HepG2 (cell line): ENCODE measurements around the gene CSNK1G3.

Experiments used
- CEBPB ChIP-seq: IDR thresholded peaks from 2 replicates; pipeline ENCODE4 v1.6.1; 2011; ENCODE audit warnings: low read depth, low read length, improper control_type of control experiment, borderline replicate concordance
- E2F1 ChIP-seq: sonication (generic); formaldehyde crosslinking; IDR thresholded peaks from 2 replicates; pipeline ENCODE4 v1.5.0; 2020; ENCODE audit warnings: missing genetic modification reagents
- FOXA1 ChIP-seq, 2 experiments: fragments of 450-650 bp in 1 of 2; sonication (generic) in 1 of 2; formaldehyde crosslinking in 1 of 2; IDR thresholded peaks; 2 replicates each; pipeline versions ENCODE4 v1.4.0 to v1.6.1; 2016 to 2020; ENCODE audit warnings: missing genetic modification reagents in 1 of 2
- KAT7 ChIP-seq: IDR thresholded peaks from 2 replicates; pipeline ENCODE4 v1.6.1; 2018; ENCODE audit warnings: borderline replicate concordance, missing compliant biosample characterization
- NFATC3 ChIP-seq: sonication (generic); formaldehyde crosslinking; IDR thresholded peaks from 2 replicates; pipeline ENCODE4 v1.5.1; 2020; ENCODE audit warnings: mild to moderate bottlenecking, missing genetic modification reagents
- NFIC ChIP-seq: IDR thresholded peaks from 2 replicates; pipeline ENCODE4 v1.6.1; 2012; ENCODE audit warnings: mild to moderate bottlenecking, low read length, inconsistent platforms
- TF ChIP-seq, protein P1 (sequence below): IDR thresholded peaks from 2 replicates; pipeline ENCODE4 v1.6.1; 2016
- TF ChIP-seq, protein P2 (sequence below), 2 experiments: sonication (generic) in 1 of 2; formaldehyde crosslinking in 1 of 2; IDR thresholded peaks; 2 replicates each; pipeline versions ENCODE4 v1.6.1 to v1.9.0; 2014 to 2022; ENCODE audit warnings: antibody characterized with exemption in 1 of 2, borderline replicate concordance in 1 of 2, inconsistent platforms in 1 of 2, low read depth in 1 of 2, missing genetic modification reagents in 1 of 2
- TF ChIP-seq, protein P3 (sequence below): sonication (generic); formaldehyde crosslinking; IDR thresholded peaks from 2 replicates; pipeline ENCODE4 v1.5.0; 2020; ENCODE audit warnings: missing genetic modification reagents

DNA sequence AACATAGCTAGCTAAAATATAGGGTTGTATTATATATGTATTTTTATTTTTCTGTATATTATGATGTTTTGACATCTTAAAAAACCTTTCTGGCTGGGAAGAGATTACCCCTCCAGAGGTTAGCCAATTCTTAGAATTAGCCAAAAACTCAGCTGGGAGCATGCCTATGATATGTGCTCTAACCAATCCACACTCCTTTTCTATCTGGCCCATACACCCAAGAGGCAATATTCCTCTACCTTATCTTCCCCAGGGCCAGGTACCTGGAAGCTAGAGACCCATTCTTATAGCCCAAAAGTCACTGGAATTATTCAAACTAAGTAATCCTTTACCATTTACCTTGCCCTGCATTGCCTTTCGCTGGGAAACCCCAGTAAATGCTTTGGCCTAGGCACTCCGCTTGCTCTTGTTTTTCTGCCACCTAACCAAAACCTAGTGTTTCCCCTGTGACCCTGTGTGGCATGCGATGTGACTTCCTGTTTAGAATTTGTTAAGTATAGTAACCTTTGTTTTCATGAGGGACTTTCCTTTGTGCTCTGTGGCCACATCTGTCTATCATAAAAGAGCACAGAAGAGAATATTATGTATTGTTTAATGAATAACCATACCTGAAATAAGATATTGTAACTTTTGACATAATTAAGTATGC is 37.4 kb downstream of the CSNK1G3 start:
- no peak for TF ChIP-seq CEBPB
- TF ChIP-seq, protein P1, sequence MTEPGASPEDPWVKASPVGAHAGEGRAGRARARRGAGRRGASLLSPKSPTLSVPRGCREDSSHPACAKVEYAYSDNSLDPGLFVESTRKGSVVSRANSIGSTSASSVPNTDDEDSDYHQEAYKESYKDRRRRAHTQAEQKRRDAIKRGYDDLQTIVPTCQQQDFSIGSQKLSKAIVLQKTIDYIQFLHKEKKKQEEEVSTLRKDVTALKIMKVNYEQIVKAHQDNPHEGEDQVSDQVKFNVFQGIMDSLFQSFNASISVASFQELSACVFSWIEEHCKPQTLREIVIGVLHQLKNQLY (CRISPR knock-in tag), result no peak
- TF ChIP-seq KAT7 (CRISPR knock-in tag), result no peak
- TF ChIP-seq FOXA1 (IDR thresholded peaks at IDR 0.05), result no peak
- no peak for TF ChIP-seq FOXA1 (CRISPR knock-in tag; IDR thresholded peaks at IDR 0.05)
- TF ChIP-seq, protein P2, sequence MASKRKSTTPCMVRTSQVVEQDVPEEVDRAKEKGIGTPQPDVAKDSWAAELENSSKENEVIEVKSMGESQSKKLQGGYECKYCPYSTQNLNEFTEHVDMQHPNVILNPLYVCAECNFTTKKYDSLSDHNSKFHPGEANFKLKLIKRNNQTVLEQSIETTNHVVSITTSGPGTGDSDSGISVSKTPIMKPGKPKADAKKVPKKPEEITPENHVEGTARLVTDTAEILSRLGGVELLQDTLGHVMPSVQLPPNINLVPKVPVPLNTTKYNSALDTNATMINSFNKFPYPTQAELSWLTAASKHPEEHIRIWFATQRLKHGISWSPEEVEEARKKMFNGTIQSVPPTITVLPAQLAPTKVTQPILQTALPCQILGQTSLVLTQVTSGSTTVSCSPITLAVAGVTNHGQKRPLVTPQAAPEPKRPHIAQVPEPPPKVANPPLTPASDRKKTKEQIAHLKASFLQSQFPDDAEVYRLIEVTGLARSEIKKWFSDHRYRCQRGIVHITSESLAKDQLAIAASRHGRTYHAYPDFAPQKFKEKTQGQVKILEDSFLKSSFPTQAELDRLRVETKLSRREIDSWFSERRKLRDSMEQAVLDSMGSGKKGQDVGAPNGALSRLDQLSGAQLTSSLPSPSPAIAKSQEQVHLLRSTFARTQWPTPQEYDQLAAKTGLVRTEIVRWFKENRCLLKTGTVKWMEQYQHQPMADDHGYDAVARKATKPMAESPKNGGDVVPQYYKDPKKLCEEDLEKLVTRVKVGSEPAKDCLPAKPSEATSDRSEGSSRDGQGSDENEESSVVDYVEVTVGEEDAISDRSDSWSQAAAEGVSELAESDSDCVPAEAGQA (IDR thresholded peaks at IDR 0.05; ENCODE audit: low read depth), result no peak
- TF ChIP-seq, protein P2 (CRISPR knock-in tag; IDR thresholded peaks at IDR 0.05; ENCODE audit: borderline replicate concordance), result no peak
- no peak for TF ChIP-seq NFIC
- no peak for TF ChIP-seq E2F1 (CRISPR knock-in tag)
- TF ChIP-seq, protein P3, sequence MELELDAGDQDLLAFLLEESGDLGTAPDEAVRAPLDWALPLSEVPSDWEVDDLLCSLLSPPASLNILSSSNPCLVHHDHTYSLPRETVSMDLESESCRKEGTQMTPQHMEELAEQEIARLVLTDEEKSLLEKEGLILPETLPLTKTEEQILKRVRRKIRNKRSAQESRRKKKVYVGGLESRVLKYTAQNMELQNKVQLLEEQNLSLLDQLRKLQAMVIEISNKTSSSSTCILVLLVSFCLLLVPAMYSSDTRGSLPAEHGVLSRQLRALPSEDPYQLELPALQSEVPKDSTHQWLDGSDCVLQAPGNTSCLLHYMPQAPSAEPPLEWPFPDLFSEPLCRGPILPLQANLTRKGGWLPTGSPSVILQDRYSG, result no peak
- no peak for TF ChIP-seq NFATC3 (CRISPR knock-in tag)
